Spleen (tissue), 7 donors: Measurements from ENCODE around the gene KIF23.

Source experiments
- POLR2AphosphoS5 ChIP-seq, 3 donors: sonication (generic); formaldehyde crosslinking; IDR thresholded peaks; one replicate each; pipeline ENCODE4 v1.5.1; 2017; ENCODE audit warnings: antibody characterized with exemption in 3 of 3
- TF ChIP-seq, protein P1 (sequence below), 11 experiments: fragments of 200-600 bp in 7 of 11; fragments of 450-650 bp in 4 of 11; sonication (generic) in 4 of 11; IDR thresholded peaks in 8 of 11; conservative IDR thresholded peaks in 3 of 11; 1 replicate in 7 of 11; 2 replicates in 4 of 11; pipeline versions ENCODE4 v1.4.0 to v1.8.0; 2016 to 2021; ENCODE audit warnings: antibody characterized with exemption in 11 of 11, inconsistent platforms in 4 of 11, mild to moderate bottlenecking in 1 of 11
- donor health status: DM: no; HTN: no; CAD: no; lungs with moderate emphysema.
- donor health status: DM: no; HTN: no; CAD: no.
- donor health status: DM: no; HTN: no; CAD: no.

DNA sequence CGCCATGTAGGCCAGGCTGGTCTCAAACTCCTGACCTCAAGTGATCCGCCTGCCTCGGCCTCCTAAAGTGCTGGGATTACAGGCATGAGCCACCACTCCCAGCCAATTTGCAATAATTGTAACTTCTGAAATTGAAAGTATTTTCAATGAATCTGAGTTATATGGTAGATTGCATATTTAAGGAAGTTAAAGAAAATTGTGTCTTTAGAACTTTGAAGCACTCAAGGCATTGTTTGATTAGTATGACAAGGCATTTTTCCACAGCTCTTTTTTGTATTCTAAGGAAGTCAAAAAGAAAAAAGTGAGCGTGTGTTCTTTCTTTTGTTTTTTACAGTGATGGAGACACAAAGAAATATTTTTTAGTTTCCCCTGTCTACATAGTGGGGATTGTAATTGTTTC, 22.8 kb downstream of the KIF23 start:
- TF ChIP-seq, protein P1, sequence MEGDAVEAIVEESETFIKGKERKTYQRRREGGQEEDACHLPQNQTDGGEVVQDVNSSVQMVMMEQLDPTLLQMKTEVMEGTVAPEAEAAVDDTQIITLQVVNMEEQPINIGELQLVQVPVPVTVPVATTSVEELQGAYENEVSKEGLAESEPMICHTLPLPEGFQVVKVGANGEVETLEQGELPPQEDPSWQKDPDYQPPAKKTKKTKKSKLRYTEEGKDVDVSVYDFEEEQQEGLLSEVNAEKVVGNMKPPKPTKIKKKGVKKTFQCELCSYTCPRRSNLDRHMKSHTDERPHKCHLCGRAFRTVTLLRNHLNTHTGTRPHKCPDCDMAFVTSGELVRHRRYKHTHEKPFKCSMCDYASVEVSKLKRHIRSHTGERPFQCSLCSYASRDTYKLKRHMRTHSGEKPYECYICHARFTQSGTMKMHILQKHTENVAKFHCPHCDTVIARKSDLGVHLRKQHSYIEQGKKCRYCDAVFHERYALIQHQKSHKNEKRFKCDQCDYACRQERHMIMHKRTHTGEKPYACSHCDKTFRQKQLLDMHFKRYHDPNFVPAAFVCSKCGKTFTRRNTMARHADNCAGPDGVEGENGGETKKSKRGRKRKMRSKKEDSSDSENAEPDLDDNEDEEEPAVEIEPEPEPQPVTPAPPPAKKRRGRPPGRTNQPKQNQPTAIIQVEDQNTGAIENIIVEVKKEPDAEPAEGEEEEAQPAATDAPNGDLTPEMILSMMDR (IDR thresholded peaks at IDR 0.05 in 8 of 11, conservative IDR thresholded peaks at IDR 0.05 in 3 of 11), result no peak
- TF ChIP-seq POLR2AphosphoS5 (IDR thresholded peaks at IDR 0.05), result no peak
